Osteocyte (in vitro differentiated cells): Measurements from ENCODE around the gene APOBEC3C. TPM values are rescaled to one million over a fixed set of nuclear protein-coding genes. Genes with fewer than 3 reads are reported as not detected.
A peak's percentile ranks its signal among the peaks of the same experiment; 100 is the strongest.

Experiments
- DNase-seq: peaks from one replicate; pipeline ENCODE4 v3.0.0; 2021; ENCODE audit warnings: mixed read lengths; ENCODE audit not compliant: unreplicated experiment; ENCODE audit errors: extremely low spot score
- H3K27ac Mint-ChIP-seq: one replicate; pipeline ENCODE4 v1.8.0; 2021; ENCODE audit warnings: mild to moderate bottlenecking, mixed read lengths; ENCODE audit not compliant: unreplicated experiment
- H3K27me3 Mint-ChIP-seq: one replicate; pipeline ENCODE4 v1.8.0; 2021; ENCODE audit warnings: mixed read lengths; ENCODE audit not compliant: unreplicated experiment
- H3K36me3 Mint-ChIP-seq: one replicate; pipeline ENCODE4 v1.8.0; 2021; ENCODE audit warnings: mixed read lengths; ENCODE audit not compliant: unreplicated experiment
- H3K4me1 Mint-ChIP-seq: one replicate; pipeline ENCODE4 v1.8.0; 2021; ENCODE audit warnings: mixed read lengths; ENCODE audit not compliant: unreplicated experiment
- H3K4me3 Mint-ChIP-seq: one replicate; pipeline ENCODE4 v1.8.0; 2021; ENCODE audit warnings: mild to moderate bottlenecking, moderate library complexity, mixed read lengths; ENCODE audit not compliant: unreplicated experiment
- H3K9me3 Mint-ChIP-seq: one replicate; pipeline ENCODE4 v1.8.0; 2021; ENCODE audit warnings: mixed read lengths; ENCODE audit not compliant: unreplicated experiment
- long read RNA-seq: library from polyadenylated mRNA; unstranded; transcript quantifications from one replicate; pipeline ENCODE4 v2.0.0, GENCODE V29; 2021
- total RNA-seq: library from RNA; stranded (reverse); gene quantifications from 2 replicates; pipeline ENCODE4 v1.2.1, GENCODE V29; 2021
- TF ChIP-seq, protein P1 (sequence below): fragments of 200-600 bp; sonication (generic); IDR thresholded peaks from 2 replicates; pipeline ENCODE4 v1.5.0; 2021; ENCODE audit warnings: antibody characterized with exemption, mild to moderate bottlenecking, moderate library complexity

The APOBEC3C gene
- 30.7 and 32.4 TPM in 2 replicates for total RNA-seq
- long read RNA-seq, transcript APOBEC3C-201 (4 exons, 2,818 nt), result major isoform, 27 of 29 reads
- long read RNA-seq, partial matches to known transcripts, result 1 of 29 reads
- long read RNA-seq, other reads (novel, unspliced or antisense), result 1 of 29 reads

DNA sequence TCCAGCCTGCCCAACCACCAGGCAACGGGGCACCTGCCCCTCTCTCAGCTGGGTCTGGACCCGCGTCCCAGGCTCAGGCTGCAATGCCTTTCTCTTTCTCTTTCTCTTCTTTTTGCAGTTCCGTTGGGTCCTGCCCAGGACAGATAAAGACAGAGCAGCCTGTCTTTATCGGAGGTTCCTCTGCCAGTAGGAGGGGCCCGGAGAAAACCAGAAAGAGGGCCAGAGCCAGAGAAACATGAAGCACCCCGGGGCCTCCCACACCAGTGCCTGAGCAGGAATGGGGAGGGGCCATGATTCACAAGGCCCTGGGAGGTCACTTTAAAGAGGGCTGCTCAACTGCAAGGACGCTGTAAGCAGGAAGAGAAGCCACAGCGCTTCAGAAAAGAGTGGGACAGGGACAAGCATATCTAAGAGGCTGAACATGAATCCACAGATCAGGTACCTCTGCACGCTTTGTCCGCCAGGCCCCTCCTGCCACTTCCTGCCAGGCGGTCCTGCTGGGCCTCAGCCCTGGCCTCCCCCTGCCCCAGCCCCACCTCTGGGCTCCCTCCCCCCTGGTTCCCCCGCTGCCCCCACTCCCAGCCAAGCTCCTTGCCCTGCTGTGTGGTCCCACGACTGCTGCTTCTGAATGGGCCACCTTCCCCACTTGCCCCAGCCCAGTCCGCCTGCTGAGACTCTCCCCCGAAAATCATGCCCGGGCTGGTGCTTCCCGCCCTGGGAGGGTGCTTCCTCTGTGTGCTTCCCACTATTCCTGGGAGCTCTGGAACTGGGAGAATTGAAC lies at the start of gene APOBEC3C:
Gene APOBEC3C (plus strand): TSS at position 316 of the 781 bp plus-strand sequence. CDS start 106 bp downstream, at position 422.
- peaks cover 20% of the 10 kb centered on the region for H3K4me1 Mint-ChIP-seq
- TF ChIP-seq, protein P1, sequence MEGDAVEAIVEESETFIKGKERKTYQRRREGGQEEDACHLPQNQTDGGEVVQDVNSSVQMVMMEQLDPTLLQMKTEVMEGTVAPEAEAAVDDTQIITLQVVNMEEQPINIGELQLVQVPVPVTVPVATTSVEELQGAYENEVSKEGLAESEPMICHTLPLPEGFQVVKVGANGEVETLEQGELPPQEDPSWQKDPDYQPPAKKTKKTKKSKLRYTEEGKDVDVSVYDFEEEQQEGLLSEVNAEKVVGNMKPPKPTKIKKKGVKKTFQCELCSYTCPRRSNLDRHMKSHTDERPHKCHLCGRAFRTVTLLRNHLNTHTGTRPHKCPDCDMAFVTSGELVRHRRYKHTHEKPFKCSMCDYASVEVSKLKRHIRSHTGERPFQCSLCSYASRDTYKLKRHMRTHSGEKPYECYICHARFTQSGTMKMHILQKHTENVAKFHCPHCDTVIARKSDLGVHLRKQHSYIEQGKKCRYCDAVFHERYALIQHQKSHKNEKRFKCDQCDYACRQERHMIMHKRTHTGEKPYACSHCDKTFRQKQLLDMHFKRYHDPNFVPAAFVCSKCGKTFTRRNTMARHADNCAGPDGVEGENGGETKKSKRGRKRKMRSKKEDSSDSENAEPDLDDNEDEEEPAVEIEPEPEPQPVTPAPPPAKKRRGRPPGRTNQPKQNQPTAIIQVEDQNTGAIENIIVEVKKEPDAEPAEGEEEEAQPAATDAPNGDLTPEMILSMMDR, result peak; percentile 24
- peaks cover 3% of the 10 kb centered on the region for H3K36me3 Mint-ChIP-seq
- H3K27ac Mint-ChIP-seq, result peak within 1 kb of the TSS; percentile 96
- H3K27me3 Mint-ChIP-seq, result no peaks in the 10 kb centered on the region
- DNase-seq, result no peak
- no peaks in the 10 kb centered on the region for H3K9me3 Mint-ChIP-seq
- peak within 1 kb of the TSS; percentile 82 for H3K4me3 Mint-ChIP-seq

- H3K4me3 Mint-ChIP-seq, result no peak overlapping the region
- no peaks in the 10 kb centered on the region for H3K36me3 Mint-ChIP-seq
- TF ChIP-seq, protein P1, result no peak
- no peak overlapping the region for H3K27ac Mint-ChIP-seq
- no peaks in the 10 kb centered on the region for H3K4me1 Mint-ChIP-seq
- no peak for DNase-seq
- peaks cover 25% of the 10 kb centered on the region for H3K27me3 Mint-ChIP-seq
- no peaks in the 10 kb centered on the region for H3K9me3 Mint-ChIP-seq
These were observed 49.8 kb upstream of the APOBEC3C start for GRCh38 chr22:38964306-38964705.

DNA sequence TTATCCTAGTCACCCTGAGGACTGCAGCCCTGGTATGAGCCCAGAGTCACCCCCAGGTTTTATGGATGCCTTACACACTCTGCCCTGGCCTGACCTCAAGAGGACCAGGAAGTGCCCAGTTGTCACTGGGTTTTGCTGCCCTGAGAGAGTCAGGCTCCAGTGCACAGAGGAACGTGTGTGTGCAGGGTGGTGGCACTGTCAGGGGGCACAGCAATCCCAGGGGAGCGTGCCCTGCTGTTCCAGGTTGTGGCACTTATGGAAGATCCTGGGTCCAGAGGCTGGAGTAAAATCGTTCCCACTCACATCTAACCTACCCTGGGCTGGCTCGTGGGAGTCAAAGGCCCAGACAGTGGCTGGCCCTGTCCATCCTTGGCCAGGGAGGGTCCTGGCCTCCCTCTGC lies 49.1 kb upstream of the APOBEC3C start:
- no peak overlapping the region for H3K27ac Mint-ChIP-seq

GRCh38 chr22:38965614-38966379 lies 48.3 kb upstream of the APOBEC3C start:
- TF ChIP-seq, protein P1, result no peak
- no peak overlapping the region for H3K4me3 Mint-ChIP-seq
- H3K9me3 Mint-ChIP-seq, result no peaks in the 10 kb centered on the region
- DNase-seq, result no peak
- no peaks in the 10 kb centered on the region for H3K36me3 Mint-ChIP-seq
- H3K4me1 Mint-ChIP-seq, result no peaks in the 10 kb centered on the region
- no peak overlapping the region for H3K27ac Mint-ChIP-seq
- peaks cover 37% of the 10 kb centered on the region for H3K27me3 Mint-ChIP-seq

More for the DNA sequence above, 49.1 kb upstream of the APOBEC3C start:
- Mint-ChIP-seq H3K27me3 (peaks cover 29% of the 10 kb centered on the region), H3K9me3 (no peaks in the 10 kb centered on the region), H3K4me1 (no peaks in the 10 kb centered on the region), H3K36me3 (no peaks in the 10 kb centered on the region), H3K4me3 (no peak overlapping the region)
- DNase-seq, result no peak
- TF ChIP-seq, protein P1, result no peak

DNA sequence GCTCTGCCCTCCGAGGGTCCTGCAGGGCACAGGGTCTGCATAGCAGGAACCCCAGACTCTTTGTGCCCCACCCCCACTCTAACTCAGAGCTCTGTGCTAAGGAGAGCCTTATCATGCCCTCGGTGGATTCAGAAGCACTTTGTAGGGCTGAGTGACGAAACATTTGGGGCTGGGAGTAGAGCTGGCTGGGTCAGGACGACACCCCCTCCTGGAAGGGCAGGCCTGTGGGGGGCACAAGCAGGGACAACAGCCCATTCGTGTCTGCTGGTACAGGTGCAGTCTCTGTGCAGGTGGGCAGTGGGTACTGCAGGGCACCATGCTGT lies 47.7 kb upstream of the APOBEC3C start:
- Mint-ChIP-seq H3K27me3 (peaks cover 42% of the 10 kb centered on the region), H3K4me3 (no peak overlapping the region), H3K4me1 (no peaks in the 10 kb centered on the region), H3K9me3 (no peaks in the 10 kb centered on the region), H3K36me3 (no peaks in the 10 kb centered on the region), H3K27ac (no peak overlapping the region)
- TF ChIP-seq, protein P1, result no peak
- DNase-seq, result no peak
